Measurements from ENCODE around the gene PYDC2. TPM values are rescaled to one million over a fixed set of nuclear protein-coding genes. Genes with fewer than 3 reads are reported as not detected.
"Not testable (repeated sequence)": the region's sequence is repeated elsewhere in the genome, so short reads cannot be mapped to it uniquely, and the experiment has no call there.

Gene PYDC2
- total RNA-seq, 2 experiments from 2014 or later = not detected

DNA sequence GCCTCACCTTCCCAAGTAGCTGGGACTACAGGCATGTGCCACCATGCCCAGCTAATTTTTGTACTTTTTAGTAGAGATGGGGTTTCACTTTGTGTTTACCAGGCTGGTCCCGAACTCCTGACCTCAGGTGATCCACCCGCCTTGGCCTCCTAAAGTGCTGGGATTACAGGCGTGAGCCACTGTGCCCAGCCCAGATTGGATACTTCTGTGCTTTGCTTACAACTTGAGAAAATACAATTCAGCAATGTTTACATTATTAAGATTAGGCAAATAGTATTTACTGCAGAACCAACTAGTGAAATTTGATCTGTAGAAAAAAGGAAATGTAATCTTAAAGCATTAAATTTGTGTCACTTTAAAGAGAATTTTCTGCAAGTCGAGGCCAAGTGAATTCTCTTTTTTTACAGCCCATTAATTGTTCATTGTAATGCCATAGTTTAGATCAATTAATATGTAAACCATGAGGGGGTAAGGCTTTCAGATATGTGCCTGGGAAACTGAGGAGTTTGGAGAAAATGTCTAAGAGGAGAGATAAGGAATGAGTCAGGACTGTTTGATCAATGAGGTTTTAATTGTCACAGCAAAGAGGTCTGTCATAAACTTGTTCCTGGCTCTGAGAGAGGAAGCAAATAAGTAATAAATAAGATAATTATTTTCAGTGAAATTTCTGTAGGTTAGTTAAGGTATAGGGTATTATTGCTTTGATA is 15.3 kb downstream of the PYDC2 start:
- ChIA-PET CTCF (ENCODE audit: unreplicated experiment) (no interaction called here), POLR2A (no interaction called here)
- Histone ChIP-seq H3K27ac (ENCODE audit: low read depth, low read length, poor library complexity, severe bottlenecking) (no peak overlapping the region), H3K79me2 (ENCODE audit: insufficient read depth, low read depth, low read length) (no peaks in the 10 kb centered on the region), H3K4me3 (ENCODE audit: low read depth, low read length, poor library complexity, severe bottlenecking) (no peak overlapping the region), H3K9me2 (ENCODE audit: insufficient read depth, low read length) (no peaks in the 10 kb centered on the region), H3K36me3 (ENCODE audit: insufficient read depth, low read length) (no peaks in the 10 kb centered on the region), H3K4me2 (ENCODE audit: low read length) (no peak overlapping the region), H2AFZ (ENCODE audit: low read length) (no peak overlapping the region), H3K9me3 (ENCODE audit: low read length) (no peaks in the 10 kb centered on the region), H4K20me1 (ENCODE audit: insufficient read depth, low read length) (no peaks in the 10 kb centered on the region), H3K4me1 (ENCODE audit: insufficient read depth, low read length, poor library complexity, severe bottlenecking) (no peaks in the 10 kb centered on the region)
- no TSS peak for BruUV-seq (replicated peaks)
- DNase-seq (ENCODE audit: low spot score) = no peak
- intact Hi-C loops (cut with micrococcal nuclease; ENCODE audit: unreplicated experiment) = no loop called here
- TF ChIP-seq EZH2phosphoT487 (IDR thresholded peaks at IDR 0.05; ENCODE audit: borderline replicate concordance, low read depth, low read length) (no peak), CTCF (conservative IDR thresholded peaks at IDR 0.05; ENCODE audit: low read length) (no peak)

DNA sequence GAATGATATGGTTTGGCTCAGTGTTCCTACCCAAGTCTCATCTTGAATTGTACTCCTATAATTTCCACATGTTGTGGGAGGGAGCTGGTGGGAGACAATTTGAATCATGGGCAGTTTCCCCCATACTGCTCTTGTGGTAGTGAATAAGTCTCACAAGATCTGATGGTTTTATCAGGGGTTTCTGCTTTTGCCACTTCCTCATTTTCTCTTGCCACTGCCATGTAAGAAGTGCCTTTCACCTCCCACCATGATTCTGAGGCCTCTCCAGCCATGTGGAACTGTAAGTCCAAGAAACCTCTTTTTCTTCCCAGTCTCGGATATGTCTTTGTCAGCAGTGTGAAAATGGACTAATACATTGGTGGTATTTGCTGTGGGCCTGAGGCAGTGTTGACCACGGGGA is 23.0 kb downstream of the PYDC2 start:
- H3K27ac ChIP-seq (ENCODE audit: low read depth, low read length, poor library complexity, severe bottlenecking); H3K36me3 ChIP-seq (ENCODE audit: insufficient read depth, low read length); H3K79me2 ChIP-seq (ENCODE audit: insufficient read depth, low read depth, low read length); H3K9me3 ChIP-seq (ENCODE audit: low read length); DNase-seq (ENCODE audit: low spot score); H3K4me1 ChIP-seq (ENCODE audit: insufficient read depth, low read length, poor library complexity, severe bottlenecking); H2AFZ ChIP-seq (ENCODE audit: low read length); H3K4me3 ChIP-seq (ENCODE audit: low read depth, low read length, poor library complexity, severe bottlenecking); CTCF ChIA-PET (ENCODE audit: unreplicated experiment); H3K4me2 ChIP-seq (ENCODE audit: low read length); H4K20me1 ChIP-seq (ENCODE audit: insufficient read depth, low read length); BruUV-seq (replicated peaks); H3K9me2 ChIP-seq (ENCODE audit: insufficient read depth, low read length); intact Hi-C loops (cut with micrococcal nuclease; ENCODE audit: unreplicated experiment): not testable (repeated sequence)
- POLR2A ChIA-PET = interaction anchor here (0.6 kb wide), 2 partner anchors 24 to 535 kb away, joined by 3 read pairs; no protein-coding TSS in a partner anchor

DNA sequence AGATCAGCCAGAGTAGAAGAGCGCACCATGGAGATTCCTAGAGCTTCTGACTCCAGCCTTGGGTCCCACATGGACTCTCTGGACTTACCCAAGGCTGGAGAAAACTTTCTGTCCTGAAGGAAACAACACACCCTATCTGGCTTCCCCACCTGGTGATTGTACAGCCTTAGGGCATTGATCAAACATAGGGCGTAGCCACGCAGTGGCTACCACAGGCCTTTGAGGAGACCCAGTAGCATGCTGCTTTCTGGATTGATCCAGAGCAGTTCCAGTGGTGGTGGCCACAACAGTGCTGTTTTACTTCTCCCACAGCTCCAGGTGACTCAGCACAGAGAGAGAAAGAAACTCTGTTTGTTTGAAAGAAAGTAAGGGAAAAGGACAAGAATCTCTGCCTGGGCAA is 23.5 kb downstream of the PYDC2 start:
- TF ChIP-seq CTCF (conservative IDR thresholded peaks at IDR 0.05; ENCODE audit: low read length) = no peak
- TF ChIP-seq EZH2phosphoT487 (IDR thresholded peaks at IDR 0.05; ENCODE audit: borderline replicate concordance, low read depth, low read length) = no peak
- Histone ChIP-seq H3K79me2 (ENCODE audit: insufficient read depth, low read depth, low read length) (no peaks in the 10 kb centered on the region), H3K27ac (ENCODE audit: low read depth, low read length, poor library complexity, severe bottlenecking) (no peak overlapping the region), H3K9me2 (ENCODE audit: insufficient read depth, low read length) (0 out of 2 replicates have a peak, but pooled peaks cover 4% of the 10 kb centered on the region), H3K36me3 (ENCODE audit: insufficient read depth, low read length) (no peaks in the 10 kb centered on the region), H3K4me3 (ENCODE audit: low read depth, low read length, poor library complexity, severe bottlenecking) (no peak overlapping the region), H4K20me1 (ENCODE audit: insufficient read depth, low read length) (no peaks in the 10 kb centered on the region), H3K9me3 (ENCODE audit: low read length) (no peaks in the 10 kb centered on the region), H2AFZ (ENCODE audit: low read length) (no peak overlapping the region), H3K4me2 (ENCODE audit: low read length) (no peak overlapping the region), H3K4me1 (ENCODE audit: insufficient read depth, low read length, poor library complexity, severe bottlenecking) (no peaks in the 10 kb centered on the region)
- ChIA-PET CTCF (ENCODE audit: unreplicated experiment) (no interaction called here), POLR2A (interaction anchor here (0.6 kb wide), 2 partner anchors 23 to 535 kb away, joined by 3 read pairs; no protein-coding TSS in a partner anchor)
- intact Hi-C loops (cut with micrococcal nuclease; ENCODE audit: unreplicated experiment) = no loop called here
- no peak for DNase-seq (ENCODE audit: low spot score)
- BruUV-seq (replicated peaks) = no TSS peak

Measured in OCI-LY7 (cell line).